ENCODE measurements around the gene SEMA3B. TPM values are rescaled to one million over a fixed set of nuclear protein-coding genes. Genes with fewer than 3 reads are reported as not detected.

SEMA3B gene
- polyA plus RNA-seq, 3 donors = 0.56 TPM; not detected in 2

GRCh38 chr3:50292159-50293078 is 23.5 kb downstream of the SEMA3B start, which contains the start of gene IFRD2:
Gene IFRD2, minus strand, starts transcription at chr3:50292429. Its CDS starts 155 bp downstream, at chr3:50292274.
- H3K4me3 ChIP-seq (replicated peaks in 1 of 3; ENCODE audit: low read depth in 2 of 3, low read length in 3 of 3) = peak within 1 kb of the TSS; percentile 65 to 82 (median 70)
- peaks cover 26 to 31% of the 10 kb centered on the region in 2 donors for H3K36me3 ChIP-seq (replicated peaks in 1 of 2; ENCODE audit: control insufficient read depth in 1 of 2, insufficient read depth in 2 of 2, low read length in 2 of 2)
- peak; percentile 96 to 98 (median 97) for DNase-seq
- Mint-ChIP-seq H3K4me1 (peaks cover 15% of the 10 kb centered on the region), H3K36me3 (peaks cover 24 to 37% of the 10 kb centered on the region in 2 donors), H3K9me3 (no peaks in the 10 kb centered on the region), H3K27me3 (ENCODE audit: low read depth in 3 of 3) (peaks cover 0 to under 1% (median 0%) of the 10 kb centered on the region in 3 donors), H3K27ac (peak within 1 kb of the TSS; percentile 87 to 98 (median 94)), H3K4me3 (peak within 1 kb of the TSS; percentile 70 to 93)
- peaks cover 16 to 24% of the 10 kb centered on the region in 2 donors for H3K4me1 ChIP-seq (ENCODE audit: control insufficient read depth in 1 of 2, insufficient read depth in 2 of 2, low read length in 2 of 2)
- TF ChIP-seq CTCF (IDR thresholded peaks at IDR 0.05) = no peak
- H4K20me1 ChIP-seq (ENCODE audit: insufficient read depth, low read length) = no peaks in the 10 kb centered on the region
- peaks cover 26% of the 10 kb centered on the region for H3K79me2 ChIP-seq (ENCODE audit: insufficient read depth, low read length)
- peak within 1 kb of the TSS; percentile 82 for H3K9ac ChIP-seq (ENCODE audit: insufficient read depth, low read length, poor library complexity, severe bottlenecking)
- H3K27me3 ChIP-seq (ENCODE audit: control insufficient read depth in 2 of 2, insufficient read depth in 2 of 2, low read length in 2 of 2) = no peaks in the 10 kb centered on the region
- intact Hi-C loops (cut with micrococcal nuclease) = loop anchor here in 1 of 2 donors (2.0 kb wide), 1 partner anchor 32 kb away; no protein-coding TSS in a partner anchor
- H3K27ac ChIP-seq (ENCODE audit: low read depth in 1 of 2, low read length in 2 of 2) = peak within 1 kb of the TSS; percentile 57 to 90
- under 1% methylated on average over 64 of the region's 67 CpGs for WGBS (ENCODE audit: insufficient coverage)
- H2AFZ ChIP-seq (ENCODE audit: insufficient read depth, low read depth, low read length, poor library complexity, severe bottlenecking) = peak within 1 kb of the TSS; percentile 89
- no peaks in the 10 kb centered on the region for H3K9me3 ChIP-seq (replicated peaks in 1 of 2; ENCODE audit: control insufficient read depth in 1 of 2, insufficient read depth in 1 of 2, low read length in 2 of 2)
- H3K4me2 ChIP-seq (replicated peaks; ENCODE audit: extremely low read depth, low read length, poor library complexity, severe bottlenecking) = peak within 1 kb of the TSS; percentile 91

GRCh38 chr3:50293079-50293801 is 24.3 kb downstream of the SEMA3B start:
- Histone ChIP-seq H3K9ac (ENCODE audit: insufficient read depth, low read length, poor library complexity, severe bottlenecking) (peak overlapping the region; percentile 82), H3K4me2 (replicated peaks; ENCODE audit: extremely low read depth, low read length, poor library complexity, severe bottlenecking) (peak overlapping the region; percentile 91), H3K4me3 (replicated peaks in 1 of 3; ENCODE audit: low read depth in 2 of 3, low read length in 3 of 3) (peak overlapping the region in 1 of 3 experiments; percentile 82), H3K4me1 (ENCODE audit: control insufficient read depth in 1 of 2, insufficient read depth in 2 of 2, low read length in 2 of 2) (peaks cover 24 to 32% of the 10 kb centered on the region in 2 donors), H3K9me3 (replicated peaks in 1 of 2; ENCODE audit: control insufficient read depth in 1 of 2, insufficient read depth in 1 of 2, low read length in 2 of 2) (no peaks in the 10 kb centered on the region), H3K27ac (ENCODE audit: low read depth in 1 of 2, low read length in 2 of 2) (peak overlapping the region; percentile 57 to 90), H3K36me3 (replicated peaks in 1 of 2; ENCODE audit: control insufficient read depth in 1 of 2, insufficient read depth in 2 of 2, low read length in 2 of 2) (peaks cover 19 to 23% of the 10 kb centered on the region in 2 donors), H3K79me2 (ENCODE audit: insufficient read depth, low read length) (peaks cover 34% of the 10 kb centered on the region), H2AFZ (ENCODE audit: insufficient read depth, low read depth, low read length, poor library complexity, severe bottlenecking) (peak overlapping the region; percentile 89), H3K27me3 (ENCODE audit: control insufficient read depth in 2 of 2, insufficient read depth in 2 of 2, low read length in 2 of 2) (no peaks in the 10 kb centered on the region), H4K20me1 (ENCODE audit: insufficient read depth, low read length) (no peaks in the 10 kb centered on the region)
- peak overlapping the region; percentile 16 to 93 for H3K4me3 Mint-ChIP-seq
- peaks cover 23% of the 10 kb centered on the region for H3K4me1 Mint-ChIP-seq
- over 99% methylated on average over 10 of the region's 12 CpGs for WGBS (ENCODE audit: insufficient coverage)
- no peak for TF ChIP-seq CTCF (IDR thresholded peaks at IDR 0.05)
- peaks cover 17 to 31% of the 10 kb centered on the region in 2 donors for H3K36me3 Mint-ChIP-seq
- H3K27me3 Mint-ChIP-seq (ENCODE audit: low read depth in 3 of 3) = no peaks in the 10 kb centered on the region
- H3K9me3 Mint-ChIP-seq = no peaks in the 10 kb centered on the region
- DNase-seq = peak in 1 of 3 donors; percentile 7
- peak overlapping the region; percentile 87 to 98 (median 94) for H3K27ac Mint-ChIP-seq
- intact Hi-C loops (cut with micrococcal nuclease) = loop anchor here in 1 of 2 donors (2.0 kb wide), 1 partner anchor 32 kb away; no protein-coding TSS in a partner anchor

Measured in CD14-positive monocyte (primary cell).